Right cardiac atrium (tissue), 5 donors: ENCODE data around the gene ERAP2. TPM values are rescaled to one million over a fixed set of nuclear protein-coding genes. Genes with fewer than 3 reads are reported as not detected.

Source experiments
- ATAC-seq, 2 donors: fragments of 200-7000 bp; cut with Tn5 transposase; one replicate each; pipeline versions ENCODE4 v1.8.0 to v1.9.1; 2020; ENCODE audit warnings: moderate library complexity in 2 of 2, mild to moderate bottlenecking in 1 of 2
- DNase-seq, 3 donors: peaks; one replicate each; pipeline ENCODE4 v3.0.0-alpha.2; 2020
- H3K27ac ChIP-seq: one replicate; pipeline ENCODE4 v1.5.1; 2013; ENCODE audit warnings: mild to moderate bottlenecking, low read length, control low read depth, moderate library complexity
- H3K27me3 ChIP-seq: one replicate; pipeline ENCODE4 v1.6.1; 2013; ENCODE audit not compliant: control insufficient read depth, insufficient read depth
- H3K4me1 ChIP-seq: one replicate; pipeline ENCODE4 v1.6.1; 2013; ENCODE audit warnings: low read length; ENCODE audit not compliant: control insufficient read depth, insufficient read depth
- H3K4me3 ChIP-seq: one replicate; pipeline ENCODE4 v1.5.1; 2013; ENCODE audit warnings: low read length, control low read depth
- H3K9me3 ChIP-seq: one replicate; pipeline ENCODE4 v1.6.1; 2013; ENCODE audit warnings: low read length; ENCODE audit not compliant: control insufficient read depth
- WGBS: extraction: QIAGEN DNeasy Blood & Tissue Kit; methylation state at CpG from one replicate; pipeline ENCODE4 v1.1.7; 2013; 5-methylcytosine and 5-hydroxymethylcytosine counted together
- intact Hi-C, 4 donors: fragments of 100-400 bp; cut with DNase I; formaldehyde crosslinking; loops; one replicate each; pipeline versions ENCODE4 v1.11.0 to v1.14.0; 2022 to 2023
- polyA plus RNA-seq: library from polyadenylated mRNA; stranded (reverse); fragments of 200-250 nt; gene quantifications from one replicate; pipeline ENCODE4 v1.2.3, GENCODE V29; 2013
- total RNA-seq, 4 donors: library from RNA; stranded (reverse); fragmentation: NEBNext Ultra II Directional; extraction: Animal tissue kit (Norgen Biotek cat#: 25700); gene quantifications; one replicate each; pipeline ENCODE4 v1.2.1, GENCODE V29; 2021
- donor health status: healthy with polysubstance abuse.
- donor health status: DM: no; HTN: yes; CAD: no.
- donor health status: DM: no; HTN: no; CAD: no.
- donor health status: DM: no; HTN: yes; CAD: no; lungs with severe emphysema.
- donor health status: DM: yes; HTN: yes; CAD: no.

Gene ERAP2
- total and polyA plus RNA-seq, 5 donors = 0.81 to 7.2 (median 6.9) TPM

- no peaks in the 10 kb centered on the region for H3K4me1 ChIP-seq
- H3K27ac ChIP-seq = peak overlapping the region; percentile 97
- WGBS = under 1% methylated on average over 80 of the region's 80 CpGs
- no peaks in the 10 kb centered on the region for H3K9me3 ChIP-seq
- no peaks in the 10 kb centered on the region for H3K27me3 ChIP-seq
- DNase-seq = peak; percentile 93 to 98 (median 98)
- H3K4me3 ChIP-seq = peak overlapping the region; percentile 94
- ATAC-seq = peak; percentile 93 to 94
- intact Hi-C loops = loop anchor here in 1 of 4 donors (5.0 kb wide), 1 partner anchor 42 kb away; no protein-coding TSS in a partner anchor
Observed at GRCh38 chr5:96934708-96935558, 58.6 kb downstream of the ERAP2 start.

- peak within 1 kb of the TSS; percentile 97 for H3K27ac ChIP-seq
- H3K4me3 ChIP-seq = peak within 1 kb of the TSS; percentile 94
- under 1% methylated on average over 79 of the region's 79 CpGs for WGBS
- H3K4me1 ChIP-seq = no peaks in the 10 kb centered on the region
- ATAC-seq = peak; percentile 93 to 94
- no peaks in the 10 kb centered on the region for H3K27me3 ChIP-seq
- intact Hi-C loops = loop anchor here in 1 of 4 donors (5.0 kb wide), 1 partner anchor 42 kb away; no protein-coding TSS in a partner anchor
- peak; percentile 96 to 98 (median 98) for DNase-seq
- H3K9me3 ChIP-seq = no peaks in the 10 kb centered on the region
Observed at GRCh38 chr5:96935559-96936430, 59.5 kb downstream of the ERAP2 start, which contains the start of gene LNPEP. TSS of gene LNPEP (plus strand) at chr5:96936080. CDS start at chr5:96936156, 76 bp downstream.

- peak overlapping the region; percentile 94 for H3K4me3 ChIP-seq
Observed at GRCh38 chr5:96936431-96937320, 60.4 kb downstream of the ERAP2 start.

GRCh38 chr5:96940586-96940985, 64.3 kb downstream of the ERAP2 start:
- no peaks in the 10 kb centered on the region for H3K27me3 ChIP-seq
- no peak overlapping the region for H3K4me3 ChIP-seq
- 80% methylated on average over 3 of the region's 3 CpGs for WGBS
- no peaks in the 10 kb centered on the region for H3K9me3 ChIP-seq
- H3K4me1 ChIP-seq = peaks cover 4% of the 10 kb centered on the region
- intact Hi-C loops = no loop called here
- no peak overlapping the region for H3K27ac ChIP-seq
- no peak for ATAC-seq
- DNase-seq = no peak

More at GRCh38 chr5:96936431-96937320, 60.4 kb downstream of the ERAP2 start:
- Histone ChIP-seq H3K9me3 (no peaks in the 10 kb centered on the region), H3K4me1 (no peaks in the 10 kb centered on the region), H3K27ac (peak overlapping the region; percentile 94), H3K27me3 (no peaks in the 10 kb centered on the region)
- ATAC-seq = peak; percentile 0 to 2
- WGBS = under 1% methylated on average over 27 of the region's 27 CpGs
- intact Hi-C loops = loop anchor here in 1 of 4 donors (5.0 kb wide), 1 partner anchor 41 kb away; no protein-coding TSS in a partner anchor
- DNase-seq = peak; percentile 42 to 74 (median 69)

GRCh38 chr5:96941140-96941539, 64.8 kb downstream of the ERAP2 start:
- Histone ChIP-seq H3K4me3 (no peak overlapping the region), H3K27me3 (no peaks in the 10 kb centered on the region), H3K27ac (no peak overlapping the region), H3K4me1 (peaks cover 4% of the 10 kb centered on the region), H3K9me3 (no peaks in the 10 kb centered on the region)
- 85% methylated on average over 4 of the region's 4 CpGs for WGBS
- DNase-seq (no peak), ATAC-seq (no peak)
- intact Hi-C loops = no loop called here

- peaks cover 4% of the 10 kb centered on the region for H3K4me1 ChIP-seq
- no peaks in the 10 kb centered on the region for H3K9me3 ChIP-seq
- DNase-seq = no peak
- WGBS = 95% methylated on average over 9 of the region's 9 CpGs
- H3K27ac ChIP-seq = no peak overlapping the region
- H3K27me3 ChIP-seq = no peaks in the 10 kb centered on the region
- intact Hi-C loops = no loop called here
- no peak for ATAC-seq
- no peak overlapping the region for H3K4me3 ChIP-seq
Observed at GRCh38 chr5:96942078-96942477, 65.8 kb downstream of the ERAP2 start.

- no peak overlapping the region for H3K4me3 ChIP-seq
- no peak overlapping the region for H3K27ac ChIP-seq
- DNase-seq (no peak), ATAC-seq (no peak)
- H3K9me3 ChIP-seq = no peaks in the 10 kb centered on the region
- 97% methylated on average over 1 of the region's 1 CpG for WGBS
- peaks cover 4% of the 10 kb centered on the region for H3K4me1 ChIP-seq
- intact Hi-C loops = no loop called here
- no peaks in the 10 kb centered on the region for H3K27me3 ChIP-seq
Observed at GRCh38 chr5:96942911-96943310, 66.6 kb downstream of the ERAP2 start.

- intact Hi-C loops = no loop called here
- Histone ChIP-seq H3K27ac (no peak overlapping the region), H3K27me3 (no peaks in the 10 kb centered on the region), H3K4me1 (peaks cover 4% of the 10 kb centered on the region), H3K9me3 (no peaks in the 10 kb centered on the region), H3K4me3 (no peak overlapping the region)
- no peak for DNase-seq
- WGBS = 85% methylated on average over 1 of the region's 1 CpG
- ATAC-seq = no peak
Observed at GRCh38 chr5:96943799-96944198, 67.5 kb downstream of the ERAP2 start.

- no peak overlapping the region for H3K4me3 ChIP-seq
- DNase-seq (no peak), ATAC-seq (no peak)
- H3K27ac ChIP-seq = no peak overlapping the region
- no peaks in the 10 kb centered on the region for H3K9me3 ChIP-seq
- WGBS = 88% methylated on average over 5 of the region's 5 CpGs
- H3K27me3 ChIP-seq = no peaks in the 10 kb centered on the region
- intact Hi-C loops = no loop called here
- peaks cover 4% of the 10 kb centered on the region for H3K4me1 ChIP-seq
Observed at GRCh38 chr5:96945144-96945897, 69.0 kb downstream of the ERAP2 start.

GRCh38 chr5:96946381-96946780, 70.1 kb downstream of the ERAP2 start:
- peaks cover 4% of the 10 kb centered on the region for H3K4me1 ChIP-seq
- no peaks in the 10 kb centered on the region for H3K27me3 ChIP-seq
- WGBS = 90% methylated on average over 3 of the region's 3 CpGs
- no peaks in the 10 kb centered on the region for H3K9me3 ChIP-seq
- ATAC-seq (no peak), DNase-seq (no peak)
- intact Hi-C loops = no loop called here
- H3K27ac ChIP-seq = no peak overlapping the region
- no peak overlapping the region for H3K4me3 ChIP-seq
